ENCODE measurements around the gene FAM219A.
A peak's percentile ranks its signal among the peaks of the same experiment; 100 is the strongest.

The FAM219A gene

GRCh38 chr9:34458013-34458958 lies at the start of gene FAM219A, which contains the start of gene DNAI1:
FAM219A (minus strand) TSS chr9:34458570; CDS start chr9:34458263, 307 bp downstream.
DNAI1 (plus strand) TSS chr9:34458805; CDS start chr9:34459006, 201 bp downstream.
- peak; percentile 99 for DNase-seq (ENCODE audit: low read depth)

- no peak for DNase-seq (ENCODE audit: low read depth)
Observed at GRCh38 chr9:34507966-34508365, 49.6 kb upstream of the FAM219A start.

DNA sequence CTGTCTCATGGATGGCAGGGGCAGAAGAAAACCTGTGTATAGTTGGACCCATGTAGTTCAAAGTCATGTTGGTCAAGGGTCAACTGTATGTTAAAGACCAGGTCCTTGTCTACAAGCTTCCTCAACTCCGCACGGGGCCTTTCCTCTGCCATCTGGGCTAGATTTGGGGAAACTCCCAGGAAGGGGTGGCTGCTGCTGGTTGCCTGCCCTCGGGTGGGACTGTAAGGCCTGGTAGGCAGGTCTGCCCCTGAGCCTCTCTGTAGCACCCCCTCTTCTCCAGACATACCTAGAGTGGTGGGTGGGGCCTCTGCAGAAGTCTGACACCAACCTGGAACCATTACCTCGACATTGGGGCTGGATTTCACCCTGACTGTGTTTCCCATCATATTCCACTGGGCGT lies 49.2 kb upstream of the FAM219A start:
- no peak for DNase-seq (ENCODE audit: low read depth)

- DNase-seq (ENCODE audit: low read depth) = no peak
Observed at GRCh38 chr9:34506623-34507022, 48.3 kb upstream of the FAM219A start.

GRCh38 chr9:34505370-34506120 lies 47.2 kb upstream of the FAM219A start:
- DNase-seq (ENCODE audit: low read depth) = no peak

DNA sequence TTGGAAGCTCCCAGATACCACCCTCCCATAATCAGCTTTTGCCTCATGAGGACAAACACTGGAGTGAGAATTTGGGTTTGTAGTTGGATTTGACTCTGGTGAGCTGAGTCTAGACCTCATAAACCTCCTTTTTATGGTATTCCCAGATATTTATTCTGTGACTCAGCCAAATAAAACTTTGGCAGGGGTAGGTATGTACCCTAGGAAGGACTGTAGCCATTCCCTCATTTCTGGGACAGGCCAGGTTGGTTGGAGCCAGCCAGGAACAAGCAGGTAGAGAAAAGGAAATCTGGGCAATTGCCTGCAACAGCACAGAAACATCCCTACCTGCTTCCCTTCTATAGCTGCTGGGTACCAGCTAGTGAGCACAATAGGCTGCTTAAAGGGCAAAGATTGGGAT lies 45.0 kb upstream of the FAM219A start:
- no peak for DNase-seq (ENCODE audit: low read depth)

DNA sequence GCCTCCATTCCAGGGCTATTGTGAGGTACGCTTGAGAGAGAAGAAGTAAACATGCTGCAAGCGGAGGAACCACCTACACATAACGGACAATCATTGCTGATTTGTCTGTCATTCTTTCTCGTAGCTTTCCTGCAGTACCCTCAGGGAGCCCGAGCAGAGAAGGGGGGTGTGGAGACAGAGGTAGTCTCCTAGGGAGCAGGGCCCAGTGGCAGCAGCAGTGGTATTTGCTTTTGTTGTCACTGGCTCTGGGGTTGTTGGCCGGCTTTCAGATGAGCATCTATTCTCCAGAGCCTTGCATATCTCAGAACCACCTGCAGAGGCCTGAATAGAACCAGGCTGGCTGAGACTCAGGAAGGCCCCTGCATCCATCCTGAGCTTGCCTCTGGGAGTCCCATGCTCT lies 44.5 kb upstream of the FAM219A start:
- no peak for DNase-seq (ENCODE audit: low read depth)

- no peak for DNase-seq (ENCODE audit: low read depth)
Observed at GRCh38 chr9:34502471-34502870, 44.1 kb upstream of the FAM219A start.

GRCh38 chr9:34501889-34502425 lies 43.6 kb upstream of the FAM219A start:
- no peak for DNase-seq (ENCODE audit: low read depth)

GRCh38 chr9:34501372-34501771 lies 43.0 kb upstream of the FAM219A start:
- no peak for DNase-seq (ENCODE audit: low read depth)

DNA sequence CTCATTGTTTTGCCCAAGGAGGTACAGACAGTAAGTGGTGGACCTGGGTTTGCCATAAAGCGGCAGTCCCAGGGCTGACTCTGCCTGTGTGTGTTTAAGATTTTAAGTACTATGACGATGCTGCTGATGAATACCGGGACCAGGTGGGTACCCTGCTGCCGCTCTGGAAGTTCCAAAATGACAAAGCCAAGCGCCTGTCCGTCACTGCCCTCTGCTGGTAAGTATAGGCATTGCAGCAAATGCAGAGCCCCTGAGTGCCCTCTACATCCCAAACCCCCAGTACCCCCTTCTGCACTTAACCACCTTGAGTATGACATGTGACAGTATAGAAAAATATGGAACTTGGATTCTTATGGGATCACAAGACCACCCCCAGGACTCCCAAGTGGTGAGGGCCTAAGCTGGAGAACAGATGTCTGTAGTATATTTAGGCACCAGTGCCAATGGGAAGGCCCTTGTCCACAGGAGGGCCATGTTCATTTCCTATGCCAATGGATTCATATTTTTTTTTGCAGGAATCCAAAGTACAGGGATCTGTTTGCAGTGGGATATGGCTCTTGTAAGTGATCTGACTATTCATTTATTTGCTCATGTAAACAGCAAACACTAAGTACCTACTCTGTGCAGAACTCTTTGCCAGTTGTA lies 42.4 kb upstream of the FAM219A start:
- peak; percentile 69 for DNase-seq (ENCODE audit: low read depth)

- DNase-seq (ENCODE audit: low read depth) = no peak
Observed at GRCh38 chr9:34499076-34499475, 40.7 kb upstream of the FAM219A start.

DNA sequence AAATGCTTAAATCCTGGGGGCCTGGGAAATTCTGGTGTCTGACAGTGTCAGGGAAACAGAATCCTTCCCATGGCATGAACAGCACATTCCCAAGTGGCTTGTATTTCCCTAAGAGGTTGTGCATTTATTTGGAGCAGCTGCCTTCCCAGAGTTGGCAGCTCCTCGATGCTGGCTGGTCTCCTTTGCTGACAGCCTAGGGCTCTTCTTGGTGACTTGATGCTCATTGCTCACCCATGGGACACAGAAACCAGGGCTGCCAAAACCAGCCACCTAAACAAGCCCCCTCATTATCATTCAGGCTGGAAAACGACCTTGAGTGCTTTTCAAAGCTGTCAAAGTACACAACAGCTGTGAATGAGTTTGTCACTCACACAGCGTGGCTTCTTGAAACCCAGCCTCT lies 40.2 kb upstream of the FAM219A start:
- no peak for DNase-seq (ENCODE audit: low read depth)

- no peak for DNase-seq (ENCODE audit: low read depth)
Observed at GRCh38 chr9:34496149-34496712, 37.9 kb upstream of the FAM219A start.

DNA sequence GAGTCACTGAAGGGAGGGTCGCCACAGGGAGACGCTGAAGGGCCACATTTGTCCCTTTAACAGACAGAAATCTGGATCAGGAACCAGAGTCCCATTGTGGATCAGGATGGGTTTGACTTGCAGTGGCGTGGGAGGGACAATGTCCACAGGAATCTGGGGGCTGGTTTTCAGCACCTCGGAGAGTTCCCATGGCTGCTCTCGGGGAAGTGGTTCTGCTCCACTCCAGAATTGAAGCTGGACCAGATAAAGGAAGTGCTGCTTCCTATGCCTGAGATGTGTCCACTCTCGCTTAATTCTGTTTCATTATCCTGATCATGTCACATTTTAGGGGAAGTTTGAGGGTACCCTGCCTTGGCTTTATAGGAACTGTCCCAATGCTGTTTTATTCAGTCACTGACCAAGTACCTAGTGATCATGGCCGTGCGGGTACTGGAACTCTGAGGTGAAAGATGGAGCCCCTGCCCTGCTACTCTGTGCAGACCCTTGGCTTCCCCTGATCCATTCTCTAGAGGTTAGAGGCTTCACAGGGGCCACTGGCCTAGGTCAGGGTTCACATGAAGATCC lies 35.7 kb upstream of the FAM219A start:
- DNase-seq (ENCODE audit: low read depth) = peak; percentile 3

DNA sequence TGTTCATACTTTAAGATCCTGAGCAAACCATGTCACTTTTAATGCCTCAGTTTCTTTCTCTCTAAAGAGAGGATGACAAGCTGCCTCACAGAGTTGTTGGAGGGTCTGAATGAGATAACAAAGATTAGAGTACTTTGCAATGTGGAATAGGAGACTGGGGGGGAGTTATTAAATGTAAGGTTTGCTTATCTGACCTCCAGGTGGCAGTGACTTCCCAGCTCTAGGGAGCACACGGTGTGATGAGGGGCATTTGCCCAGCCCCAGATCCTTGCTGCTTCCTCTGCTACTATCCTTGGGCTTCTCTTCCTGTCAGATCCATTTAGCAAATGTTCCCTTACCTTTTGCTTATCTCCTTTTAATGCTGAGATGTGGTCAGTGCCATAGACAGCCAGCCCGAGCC lies 33.7 kb upstream of the FAM219A start:
- DNase-seq (ENCODE audit: low read depth) = no peak

- no peak for DNase-seq (ENCODE audit: low read depth)
Observed at GRCh38 chr9:34491596-34491995, 33.2 kb upstream of the FAM219A start.

DNA sequence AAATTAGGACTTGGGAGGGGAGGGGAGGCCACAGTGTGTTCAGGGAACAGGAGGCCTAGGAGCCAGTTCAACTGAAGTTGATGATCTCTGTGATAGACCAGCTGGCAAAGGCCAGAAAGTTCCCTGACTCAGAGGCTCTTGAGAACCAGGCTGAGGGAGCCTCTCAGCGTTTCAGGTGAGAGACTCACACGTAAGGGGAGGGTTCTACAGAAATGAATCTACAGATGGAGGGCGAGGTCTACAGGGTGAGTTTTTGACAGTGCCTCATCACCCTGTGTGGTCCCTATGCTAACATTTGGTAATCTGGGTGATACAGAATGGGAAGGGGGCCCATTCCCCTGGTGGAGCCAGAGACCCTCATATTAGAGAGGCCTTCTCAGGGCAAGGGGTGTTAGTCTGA lies 32.4 kb upstream of the FAM219A start:
- DNase-seq (ENCODE audit: low read depth) = no peak

- no peak for DNase-seq (ENCODE audit: low read depth)
Observed at GRCh38 chr9:34490360-34490759, 32.0 kb upstream of the FAM219A start.

GRCh38 chr9:34486572-34486971 lies 28.2 kb upstream of the FAM219A start:
- no peak for DNase-seq (ENCODE audit: low read depth)

DNA sequence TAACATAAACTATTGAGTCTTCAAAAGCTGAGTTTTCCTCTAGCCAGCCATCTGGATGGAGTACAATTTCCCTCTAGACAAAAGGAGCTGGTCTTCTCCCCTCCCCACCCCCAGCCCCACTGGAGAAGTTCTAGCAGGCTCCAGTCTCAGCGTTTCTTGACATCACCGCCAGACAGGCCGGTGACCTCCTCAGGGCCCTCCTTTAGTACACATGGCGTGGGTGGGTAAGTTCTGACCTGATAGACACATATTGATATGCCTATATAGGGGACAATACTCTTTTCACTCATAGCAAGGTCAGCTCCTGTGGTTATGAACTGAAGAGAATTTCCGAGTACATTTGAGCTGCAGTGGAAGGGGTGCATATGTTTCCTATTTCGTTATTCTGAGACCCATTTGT lies 27.5 kb upstream of the FAM219A start:
- DNase-seq (ENCODE audit: low read depth) = no peak

DNA sequence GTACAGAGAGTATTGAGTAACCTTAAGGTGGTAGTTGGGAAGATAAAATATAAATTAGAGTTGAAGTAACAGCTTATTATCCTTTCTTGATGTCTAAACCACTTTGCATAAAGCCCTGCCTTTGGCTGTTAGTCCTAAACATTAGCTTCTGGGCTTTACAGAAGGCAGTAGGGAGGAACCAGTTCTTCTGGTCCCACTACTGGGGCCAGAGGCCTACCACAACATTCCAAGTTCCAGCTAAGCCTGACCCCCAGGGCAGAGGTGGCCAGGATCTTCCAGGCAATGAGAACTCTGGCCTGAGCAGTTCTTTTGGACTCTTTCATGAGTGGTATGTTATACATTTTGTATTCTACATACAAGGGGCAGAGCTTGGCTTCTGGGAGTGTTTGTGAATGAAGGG lies 26.3 kb upstream of the FAM219A start:
- DNase-seq (ENCODE audit: low read depth) = no peak

Measured in activated T-cell treated with anti-CD3 and anti-CD28 coated beads for 1 hour (primary cell).